HG03575 (cell line): ENCODE measurements around the gene ZMIZ1.

Experiments
- ATAC-seq: cut with Tn5 transposase; IDR thresholded peaks from one replicate; pipeline ENCODE4 v1.9.1; 2021; ENCODE audit not compliant: unreplicated experiment, insufficient number of reproducible peaks, low FRiP score; ENCODE audit errors: extremely low read depth

The ZMIZ1 gene

GRCh38 chr10:79128241-79128922, 59.6 kb downstream of the ZMIZ1 start:
- no peak for ATAC-seq

- no peak for ATAC-seq
Measured at GRCh38 chr10:79128923-79129305, 60.1 kb downstream of the ZMIZ1 start.

- ATAC-seq: no peak
Measured at GRCh38 chr10:79129361-79129997, 60.7 kb downstream of the ZMIZ1 start.

GRCh38 chr10:79130255-79130654, 61.5 kb downstream of the ZMIZ1 start:
- ATAC-seq: no peak

- ATAC-seq: no peak
Measured at GRCh38 chr10:79130846-79131245, 62.1 kb downstream of the ZMIZ1 start.

- ATAC-seq: no peak
Measured at GRCh38 chr10:79131836-79132631, 63.3 kb downstream of the ZMIZ1 start.

GRCh38 chr10:79132681-79133381, 64.1 kb downstream of the ZMIZ1 start:
- ATAC-seq: no peak

- no peak for ATAC-seq
Measured at GRCh38 chr10:79133416-79133815, 64.7 kb downstream of the ZMIZ1 start.

- ATAC-seq: no peak
Measured at GRCh38 chr10:79135790-79136189, 67.0 kb downstream of the ZMIZ1 start.

GRCh38 chr10:79136236-79137005, 67.7 kb downstream of the ZMIZ1 start:
- no peak for ATAC-seq

GRCh38 chr10:79137300-79137756, 68.6 kb downstream of the ZMIZ1 start:
- no peak for ATAC-seq

GRCh38 chr10:79137826-79138225, 69.1 kb downstream of the ZMIZ1 start:
- no peak for ATAC-seq

GRCh38 chr10:79138449-79139123, 69.8 kb downstream of the ZMIZ1 start:
- ATAC-seq: no peak

- ATAC-seq: no peak
Measured at GRCh38 chr10:79139124-79139835, 70.5 kb downstream of the ZMIZ1 start.

GRCh38 chr10:79140085-79140793, 71.5 kb downstream of the ZMIZ1 start:
- ATAC-seq: no peak

GRCh38 chr10:79140855-79141254, 72.1 kb downstream of the ZMIZ1 start:
- no peak for ATAC-seq

GRCh38 chr10:79142064-79142491, 73.3 kb downstream of the ZMIZ1 start:
- no peak for ATAC-seq
